ENCODE measurements around the gene ZNF473. TPM values are rescaled to one million over a fixed set of nuclear protein-coding genes. Genes with fewer than 3 reads are reported as not detected.
"Not testable (repeated sequence)": the region's sequence is repeated elsewhere in the genome, so short reads cannot be mapped to it uniquely, and the experiment has no call there.

The ZNF473 gene
- total and polyA plus RNA-seq, 5 donors from 2014 or later = 3.5 to 8.3 (median 5.7) TPM

GRCh38 chr19:50067575-50067974, 41.8 kb downstream of the ZNF473 start:
- Mint-ChIP-seq H3K27ac (no peak overlapping the region), H3K36me3 (no peaks in the 10 kb centered on the region), H3K4me3 (no peak overlapping the region), H3K9me3 (peaks cover 0 to 2% (median 0%) of the 10 kb centered on the region in 7 donors), H3K4me1 (no peaks in the 10 kb centered on the region), H3K27me3 (peaks cover 9% of the 10 kb centered on the region)
- Histone ChIP-seq H3K27me3 (ENCODE audit: control insufficient read depth, insufficient read depth, low read length) (no peaks in the 10 kb centered on the region), H3K4me1 (ENCODE audit: control insufficient read depth, insufficient read depth, low read length, poor library complexity, severe bottlenecking) (no peaks in the 10 kb centered on the region), H3K36me3 (ENCODE audit: control insufficient read depth, insufficient read depth, low read length) (no peaks in the 10 kb centered on the region), H3K4me3 (ENCODE audit: low read depth, low read length) (no peak overlapping the region), H3K27ac (ENCODE audit: insufficient read depth, low read length, poor library complexity, severe bottlenecking) (no peak overlapping the region), H3K9me3 (ENCODE audit: control insufficient read depth in 2 of 2, low read length in 2 of 2) (no peaks in the 10 kb centered on the region)
- DNase-seq = no peak
- ATAC-seq (ENCODE audit: low read depth in 2 of 2) = no peak

GRCh38 chr19:50068382-50068781, 42.6 kb downstream of the ZNF473 start:
- not testable (repeated sequence) for H3K4me3 Mint-ChIP-seq; H3K27me3 Mint-ChIP-seq; ATAC-seq (ENCODE audit: low read depth in 2 of 2); H3K27me3 ChIP-seq (ENCODE audit: control insufficient read depth, insufficient read depth, low read length); H3K9me3 Mint-ChIP-seq; H3K27ac ChIP-seq (ENCODE audit: insufficient read depth, low read length, poor library complexity, severe bottlenecking); H3K36me3 ChIP-seq (ENCODE audit: control insufficient read depth, insufficient read depth, low read length); H3K4me3 ChIP-seq (ENCODE audit: low read depth, low read length); DNase-seq; H3K4me1 Mint-ChIP-seq; H3K4me1 ChIP-seq (ENCODE audit: control insufficient read depth, insufficient read depth, low read length, poor library complexity, severe bottlenecking); H3K36me3 Mint-ChIP-seq; H3K27ac Mint-ChIP-seq; H3K9me3 ChIP-seq (ENCODE audit: control insufficient read depth in 2 of 2, low read length in 2 of 2)

GRCh38 chr19:50075076-50075475, 49.3 kb downstream of the ZNF473 start:
- H3K4me1 ChIP-seq (ENCODE audit: control insufficient read depth, insufficient read depth, low read length, poor library complexity, severe bottlenecking); H3K36me3 Mint-ChIP-seq; H3K27me3 Mint-ChIP-seq; H3K9me3 Mint-ChIP-seq; H3K4me3 Mint-ChIP-seq; H3K4me1 Mint-ChIP-seq; H3K36me3 ChIP-seq (ENCODE audit: control insufficient read depth, insufficient read depth, low read length); H3K9me3 ChIP-seq (ENCODE audit: control insufficient read depth in 2 of 2, low read length in 2 of 2); H3K4me3 ChIP-seq (ENCODE audit: low read depth, low read length); H3K27me3 ChIP-seq (ENCODE audit: control insufficient read depth, insufficient read depth, low read length); H3K27ac ChIP-seq (ENCODE audit: insufficient read depth, low read length, poor library complexity, severe bottlenecking); H3K27ac Mint-ChIP-seq; DNase-seq; ATAC-seq (ENCODE audit: low read depth in 2 of 2): not testable (repeated sequence)

- not testable (repeated sequence) for H3K4me1 Mint-ChIP-seq; H3K4me1 ChIP-seq (ENCODE audit: control insufficient read depth, insufficient read depth, low read length, poor library complexity, severe bottlenecking); H3K27me3 ChIP-seq (ENCODE audit: control insufficient read depth, insufficient read depth, low read length); H3K27me3 Mint-ChIP-seq; DNase-seq; H3K27ac ChIP-seq (ENCODE audit: insufficient read depth, low read length, poor library complexity, severe bottlenecking); H3K36me3 ChIP-seq (ENCODE audit: control insufficient read depth, insufficient read depth, low read length); ATAC-seq (ENCODE audit: low read depth in 2 of 2); H3K4me3 Mint-ChIP-seq; H3K9me3 ChIP-seq (ENCODE audit: control insufficient read depth in 2 of 2, low read length in 2 of 2); H3K4me3 ChIP-seq (ENCODE audit: low read depth, low read length); H3K9me3 Mint-ChIP-seq; H3K27ac Mint-ChIP-seq; H3K36me3 Mint-ChIP-seq
These were observed 50.0 kb downstream of the ZNF473 start for GRCh38 chr19:50075644-50076372.

GRCh38 chr19:50076581-50077355, 51.0 kb downstream of the ZNF473 start:
- H3K4me3 ChIP-seq (ENCODE audit: low read depth, low read length); H3K4me1 ChIP-seq (ENCODE audit: control insufficient read depth, insufficient read depth, low read length, poor library complexity, severe bottlenecking); H3K36me3 ChIP-seq (ENCODE audit: control insufficient read depth, insufficient read depth, low read length); H3K4me3 Mint-ChIP-seq; H3K4me1 Mint-ChIP-seq; H3K27me3 ChIP-seq (ENCODE audit: control insufficient read depth, insufficient read depth, low read length); H3K9me3 ChIP-seq (ENCODE audit: control insufficient read depth in 2 of 2, low read length in 2 of 2); H3K9me3 Mint-ChIP-seq; H3K27ac ChIP-seq (ENCODE audit: insufficient read depth, low read length, poor library complexity, severe bottlenecking); H3K36me3 Mint-ChIP-seq; H3K27ac Mint-ChIP-seq; ATAC-seq (ENCODE audit: low read depth in 2 of 2); DNase-seq; H3K27me3 Mint-ChIP-seq: not testable (repeated sequence)

GRCh38 chr19:50079014-50079413, 53.2 kb downstream of the ZNF473 start:
- not testable (repeated sequence) for H3K36me3 Mint-ChIP-seq; H3K4me3 ChIP-seq (ENCODE audit: low read depth, low read length); H3K27ac ChIP-seq (ENCODE audit: insufficient read depth, low read length, poor library complexity, severe bottlenecking); H3K4me3 Mint-ChIP-seq; H3K4me1 Mint-ChIP-seq; H3K36me3 ChIP-seq (ENCODE audit: control insufficient read depth, insufficient read depth, low read length); H3K27ac Mint-ChIP-seq; H3K9me3 ChIP-seq (ENCODE audit: control insufficient read depth in 2 of 2, low read length in 2 of 2); H3K4me1 ChIP-seq (ENCODE audit: control insufficient read depth, insufficient read depth, low read length, poor library complexity, severe bottlenecking); H3K27me3 ChIP-seq (ENCODE audit: control insufficient read depth, insufficient read depth, low read length); H3K9me3 Mint-ChIP-seq; ATAC-seq (ENCODE audit: low read depth in 2 of 2); DNase-seq
- H3K27me3 Mint-ChIP-seq = peaks cover 10% of the 10 kb centered on the region

- H3K4me1 Mint-ChIP-seq; H3K27ac Mint-ChIP-seq; H3K27me3 ChIP-seq (ENCODE audit: control insufficient read depth, insufficient read depth, low read length); DNase-seq; H3K36me3 ChIP-seq (ENCODE audit: control insufficient read depth, insufficient read depth, low read length); ATAC-seq (ENCODE audit: low read depth in 2 of 2); H3K27ac ChIP-seq (ENCODE audit: insufficient read depth, low read length, poor library complexity, severe bottlenecking); H3K4me3 Mint-ChIP-seq; H3K4me1 ChIP-seq (ENCODE audit: control insufficient read depth, insufficient read depth, low read length, poor library complexity, severe bottlenecking); H3K9me3 Mint-ChIP-seq; H3K36me3 Mint-ChIP-seq; H3K27me3 Mint-ChIP-seq; H3K4me3 ChIP-seq (ENCODE audit: low read depth, low read length); H3K9me3 ChIP-seq (ENCODE audit: control insufficient read depth in 2 of 2, low read length in 2 of 2): not testable (repeated sequence)
These were observed 58.6 kb downstream of the ZNF473 start for GRCh38 chr19:50084440-50084839.

GRCh38 chr19:50087153-50087552, 61.3 kb downstream of the ZNF473 start:
- ATAC-seq (ENCODE audit: low read depth in 2 of 2); H3K36me3 Mint-ChIP-seq; H3K36me3 ChIP-seq (ENCODE audit: control insufficient read depth, insufficient read depth, low read length); H3K4me1 Mint-ChIP-seq; H3K9me3 ChIP-seq (ENCODE audit: control insufficient read depth in 2 of 2, low read length in 2 of 2); H3K27me3 Mint-ChIP-seq; H3K4me3 ChIP-seq (ENCODE audit: low read depth, low read length); H3K4me3 Mint-ChIP-seq; H3K9me3 Mint-ChIP-seq; H3K27ac ChIP-seq (ENCODE audit: insufficient read depth, low read length, poor library complexity, severe bottlenecking); H3K4me1 ChIP-seq (ENCODE audit: control insufficient read depth, insufficient read depth, low read length, poor library complexity, severe bottlenecking); DNase-seq; H3K27ac Mint-ChIP-seq; H3K27me3 ChIP-seq (ENCODE audit: control insufficient read depth, insufficient read depth, low read length): not testable (repeated sequence)
